ENCODE measurements around the gene PRDM5.

DNA sequence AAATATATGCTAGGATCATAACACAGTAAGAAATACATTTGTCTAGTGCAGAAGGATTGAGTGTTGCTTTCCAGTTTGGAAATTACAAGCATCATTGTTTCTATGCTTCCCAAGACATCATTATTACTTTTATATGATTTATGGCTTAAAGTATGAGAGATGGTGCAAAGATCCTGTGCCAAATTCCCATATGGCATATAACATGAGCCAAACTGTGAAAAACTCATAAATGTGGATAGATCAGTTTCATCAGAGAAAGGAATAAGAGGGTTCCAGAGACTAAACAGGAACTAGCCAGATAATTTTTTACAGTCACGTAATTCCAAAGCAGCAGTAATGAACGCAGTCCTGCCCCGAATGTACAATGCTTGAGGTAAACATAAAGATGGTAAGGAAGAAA lies 126.3 kb downstream of the PRDM5 start:
- TF ChIP-seq, protein P1, sequence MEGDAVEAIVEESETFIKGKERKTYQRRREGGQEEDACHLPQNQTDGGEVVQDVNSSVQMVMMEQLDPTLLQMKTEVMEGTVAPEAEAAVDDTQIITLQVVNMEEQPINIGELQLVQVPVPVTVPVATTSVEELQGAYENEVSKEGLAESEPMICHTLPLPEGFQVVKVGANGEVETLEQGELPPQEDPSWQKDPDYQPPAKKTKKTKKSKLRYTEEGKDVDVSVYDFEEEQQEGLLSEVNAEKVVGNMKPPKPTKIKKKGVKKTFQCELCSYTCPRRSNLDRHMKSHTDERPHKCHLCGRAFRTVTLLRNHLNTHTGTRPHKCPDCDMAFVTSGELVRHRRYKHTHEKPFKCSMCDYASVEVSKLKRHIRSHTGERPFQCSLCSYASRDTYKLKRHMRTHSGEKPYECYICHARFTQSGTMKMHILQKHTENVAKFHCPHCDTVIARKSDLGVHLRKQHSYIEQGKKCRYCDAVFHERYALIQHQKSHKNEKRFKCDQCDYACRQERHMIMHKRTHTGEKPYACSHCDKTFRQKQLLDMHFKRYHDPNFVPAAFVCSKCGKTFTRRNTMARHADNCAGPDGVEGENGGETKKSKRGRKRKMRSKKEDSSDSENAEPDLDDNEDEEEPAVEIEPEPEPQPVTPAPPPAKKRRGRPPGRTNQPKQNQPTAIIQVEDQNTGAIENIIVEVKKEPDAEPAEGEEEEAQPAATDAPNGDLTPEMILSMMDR (conservative IDR thresholded peaks at IDR 0.05): no peak
- no peak for TF ChIP-seq EZH2 (IDR thresholded peaks at IDR 0.05; ENCODE audit: low read depth)
